ENCODE measurements around the gene TRIM66. TPM values are rescaled to one million over a fixed set of nuclear protein-coding genes. Genes with fewer than 3 reads are reported as not detected.

The TRIM66 gene
- total and polyA plus RNA-seq, 10 of the 15 experiments (the other 5 are each of a cell fraction or from before 2014, with no cell fraction given), result 1.7 to 14.5 (median 7.4) TPM

- RAD21 ChIA-PET (ENCODE audit: unreplicated experiment), result no interaction called here
- intact Hi-C loops (cut with micrococcal nuclease; ENCODE audit: unreplicated experiment) (no loop called here), in situ Hi-C loops (cut with MboI) (no loop called here)
- SMC1A ChIA-PET (ENCODE audit: uncharacterized antibody, unreplicated experiment), result no interaction called here
- H2AFZ ChIP-seq (ENCODE audit: control insufficient read depth, low read depth, low read length), result no peak overlapping the region
- H3K9ac ChIP-seq (ENCODE audit: control insufficient read depth, insufficient read depth, low read length), result no peak overlapping the region
- H3K4me2 ChIP-seq (ENCODE audit: control insufficient read depth, insufficient read depth), result no peak overlapping the region
- H3K9me3 ChIP-seq (replicated peaks; ENCODE audit: control insufficient read depth, insufficient read depth, low read length), result no peaks in the 10 kb centered on the region
- FAIRE-seq (no peak), ATAC-seq (no peak), DNase-seq (ENCODE audit: low read depth, low spot score) (no peak)
- POLR2A ChIA-PET, result no interaction called here
- CTCF ChIA-PET, result no interaction called here
- no peaks in the 10 kb centered on the region for H3K27me3 ChIP-seq (replicated peaks in 1 of 2; ENCODE audit: control insufficient read depth in 2 of 2, insufficient read depth in 2 of 2, low read length in 1 of 2)
- no peaks in the 10 kb centered on the region for H3K79me2 ChIP-seq (ENCODE audit: control insufficient read depth, insufficient read depth, low read length)
- no peak overlapping the region for H3K27ac ChIP-seq (ENCODE audit: control insufficient read depth, insufficient read depth)
- H4K20me1 ChIP-seq (ENCODE audit: control insufficient read depth, insufficient read depth), result no peaks in the 10 kb centered on the region
- 87% methylated on average over 10 of the region's 10 CpGs for WGBS (ENCODE audit: insufficient coverage, insufficient replicate concordance, low lambda C conversion rate, missing lambda C conversion rate)
- no TSS peak for BruUV-seq (replicated peaks)
- H3K4me1 ChIP-seq (ENCODE audit: control insufficient read depth, insufficient read depth, low read length), result no peaks in the 10 kb centered on the region
- no peaks in the 10 kb centered on the region; a peak in 1 of 4 replicates for H3K36me3 ChIP-seq (ENCODE audit: control insufficient read depth in 2 of 2, insufficient read depth in 2 of 2, low read length in 1 of 2)
- no peak overlapping the region for H3K4me3 ChIP-seq
- TF ChIP-seq SKIL (IDR thresholded peaks at IDR 0.05; ENCODE audit: low read depth, poor library complexity, severe bottlenecking) (no peak), EGR1 (IDR thresholded peaks at IDR 0.05; ENCODE audit: borderline replicate concordance in 1 of 2, low read depth in 2 of 2, low read length in 2 of 2) (no peak), ZNF687 (IDR thresholded peaks at IDR 0.05) (no peak), NR2C2 (IDR thresholded peaks at IDR 0.05; ENCODE audit: borderline replicate concordance, control insufficient read depth, insufficient read length, low read depth) (no peak), ZBED1 (IDR thresholded peaks at IDR 0.05; ENCODE audit: borderline replicate concordance) (no peak), JUND (IDR thresholded peaks at IDR 0.05; ENCODE audit: low read depth, low read length) (no peak), SREBF1 (IDR thresholded peaks at IDR 0.05; ENCODE audit: low read length) (no peak), CTCF (IDR thresholded peaks at IDR 0.05 in 2 of 3, conservative IDR thresholded peaks at IDR 0.05 in 1 of 3; ENCODE audit: control insufficient read depth in 2 of 3, extremely low read depth in 1 of 3, insufficient read depth in 1 of 3, low read depth in 3 of 3, low read length in 3 of 3) (no peak), MYB (IDR thresholded peaks at IDR 0.05; ENCODE audit: borderline replicate concordance, low read depth, low read length) (no peak), ZNF384 (IDR thresholded peaks at IDR 0.05; ENCODE audit: borderline replicate concordance, low read depth, low read length) (no peak), RBBP5 (conservative IDR thresholded peaks at IDR 0.05) (no peak), SUZ12 (IDR thresholded peaks at IDR 0.05; ENCODE audit: unreplicated experiment) (no peak), TCF3 (IDR thresholded peaks at IDR 0.05; ENCODE audit: borderline replicate concordance, insufficient read depth, low read depth, low read length) (no peak)
These were observed 19.6 kb upstream of the TRIM66 start for GRCh38 chr11:8701891-8702597.

Data from GM12878 (cell line).